ENCODE data around the gene NKX1-1.

NKX1-1 gene

DNA sequence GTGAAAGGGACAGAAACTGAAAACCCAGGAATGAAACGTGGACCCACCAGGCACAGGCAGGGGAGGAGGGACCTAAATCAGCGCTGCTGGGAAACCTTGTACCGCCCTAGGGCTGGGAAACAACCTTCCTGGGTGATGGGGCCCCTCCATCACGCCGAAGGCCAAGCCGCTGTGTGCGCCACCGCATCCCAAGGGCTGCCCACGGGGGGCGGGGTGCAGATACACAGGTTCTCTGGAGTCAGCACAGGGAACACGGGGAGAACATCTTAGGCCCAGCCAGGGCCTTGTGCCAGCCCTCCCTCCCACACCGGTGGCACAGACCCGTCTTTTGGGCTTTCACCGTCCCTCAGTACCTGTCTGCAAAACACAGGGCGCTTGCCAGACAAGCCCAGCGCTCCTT lies 46.3 kb downstream of the NKX1-1 start:
- TF ChIP-seq, protein P1, sequence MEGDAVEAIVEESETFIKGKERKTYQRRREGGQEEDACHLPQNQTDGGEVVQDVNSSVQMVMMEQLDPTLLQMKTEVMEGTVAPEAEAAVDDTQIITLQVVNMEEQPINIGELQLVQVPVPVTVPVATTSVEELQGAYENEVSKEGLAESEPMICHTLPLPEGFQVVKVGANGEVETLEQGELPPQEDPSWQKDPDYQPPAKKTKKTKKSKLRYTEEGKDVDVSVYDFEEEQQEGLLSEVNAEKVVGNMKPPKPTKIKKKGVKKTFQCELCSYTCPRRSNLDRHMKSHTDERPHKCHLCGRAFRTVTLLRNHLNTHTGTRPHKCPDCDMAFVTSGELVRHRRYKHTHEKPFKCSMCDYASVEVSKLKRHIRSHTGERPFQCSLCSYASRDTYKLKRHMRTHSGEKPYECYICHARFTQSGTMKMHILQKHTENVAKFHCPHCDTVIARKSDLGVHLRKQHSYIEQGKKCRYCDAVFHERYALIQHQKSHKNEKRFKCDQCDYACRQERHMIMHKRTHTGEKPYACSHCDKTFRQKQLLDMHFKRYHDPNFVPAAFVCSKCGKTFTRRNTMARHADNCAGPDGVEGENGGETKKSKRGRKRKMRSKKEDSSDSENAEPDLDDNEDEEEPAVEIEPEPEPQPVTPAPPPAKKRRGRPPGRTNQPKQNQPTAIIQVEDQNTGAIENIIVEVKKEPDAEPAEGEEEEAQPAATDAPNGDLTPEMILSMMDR (IDR thresholded peaks at IDR 0.05; ENCODE audit: low read depth, low read length, missing control alignments): no peak
- no peak overlapping the region for H3K4me3 ChIP-seq (ENCODE audit: low read depth, low read length)
- in situ Hi-C loops (cut with HindIII; ENCODE audit: low sequenced_read_pairs): no loop called here
- no peak for DNase-seq (ENCODE audit: low read depth)

DNA sequence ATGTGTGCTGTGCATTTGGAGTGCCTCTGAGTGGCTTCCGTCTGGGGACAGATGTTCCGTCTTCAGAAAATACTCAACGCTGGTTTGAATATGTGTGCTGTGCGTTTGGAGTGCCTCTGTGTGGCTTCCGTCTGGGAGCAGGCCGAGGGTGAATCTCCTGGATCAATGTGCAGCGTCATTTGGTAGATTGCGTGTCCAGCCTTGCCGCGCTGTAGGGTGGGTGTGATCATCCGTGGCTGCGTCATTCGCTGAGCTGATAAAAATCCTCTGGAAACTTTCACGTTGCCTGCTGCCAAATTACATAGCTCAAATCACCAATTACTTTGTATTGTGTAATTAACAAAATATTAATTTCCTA lies 47.1 kb downstream of the NKX1-1 start:
- DNase-seq (ENCODE audit: low read depth): no peak
- no peak overlapping the region for H3K4me3 ChIP-seq (ENCODE audit: low read depth, low read length)
- in situ Hi-C loops (cut with HindIII; ENCODE audit: low sequenced_read_pairs): no loop called here
- TF ChIP-seq, protein P1 (IDR thresholded peaks at IDR 0.05; ENCODE audit: low read depth, low read length, missing control alignments): no peak

DNA sequence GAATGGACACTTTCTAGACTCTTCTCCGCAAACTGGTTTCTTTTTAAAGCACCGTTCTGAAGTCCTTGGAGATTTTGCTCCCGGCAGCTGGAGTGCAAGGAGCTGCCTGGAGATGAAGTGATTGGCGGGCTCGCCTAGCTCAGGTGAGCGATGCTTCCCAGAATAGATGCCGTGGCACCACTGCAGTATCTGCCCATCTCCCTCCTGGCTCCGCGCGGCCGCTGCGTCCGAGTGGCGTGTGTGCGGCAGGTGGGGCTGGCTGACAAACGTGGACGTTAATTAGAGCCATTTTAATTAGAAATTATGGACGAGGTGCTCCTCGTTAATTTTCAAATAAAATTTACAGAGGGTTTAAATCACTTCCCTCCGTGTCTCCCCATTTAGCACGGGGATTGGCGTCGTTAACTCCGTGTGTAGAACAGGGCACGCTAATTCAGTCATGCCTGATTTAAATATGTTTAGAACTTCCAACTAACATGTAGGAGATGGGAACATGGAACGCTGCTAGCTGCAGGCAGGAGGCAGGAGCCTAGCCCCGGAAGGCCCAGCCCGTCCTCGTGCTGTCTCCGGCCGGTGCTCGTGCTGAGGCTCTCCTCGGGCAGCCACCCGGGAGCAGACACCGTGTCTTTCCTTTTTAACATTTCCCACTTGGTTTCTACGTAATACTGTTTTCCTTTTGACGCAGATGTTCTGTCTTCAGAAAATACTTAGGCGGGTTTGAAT lies 47.7 kb downstream of the NKX1-1 start:
- TF ChIP-seq, protein P1 (IDR thresholded peaks at IDR 0.05; ENCODE audit: low read depth, low read length, missing control alignments): no peak
- no peak overlapping the region for H3K4me3 ChIP-seq (ENCODE audit: low read depth, low read length)
- in situ Hi-C loops (cut with HindIII; ENCODE audit: low sequenced_read_pairs): no loop called here
- no peak for DNase-seq (ENCODE audit: low read depth)

DNA sequence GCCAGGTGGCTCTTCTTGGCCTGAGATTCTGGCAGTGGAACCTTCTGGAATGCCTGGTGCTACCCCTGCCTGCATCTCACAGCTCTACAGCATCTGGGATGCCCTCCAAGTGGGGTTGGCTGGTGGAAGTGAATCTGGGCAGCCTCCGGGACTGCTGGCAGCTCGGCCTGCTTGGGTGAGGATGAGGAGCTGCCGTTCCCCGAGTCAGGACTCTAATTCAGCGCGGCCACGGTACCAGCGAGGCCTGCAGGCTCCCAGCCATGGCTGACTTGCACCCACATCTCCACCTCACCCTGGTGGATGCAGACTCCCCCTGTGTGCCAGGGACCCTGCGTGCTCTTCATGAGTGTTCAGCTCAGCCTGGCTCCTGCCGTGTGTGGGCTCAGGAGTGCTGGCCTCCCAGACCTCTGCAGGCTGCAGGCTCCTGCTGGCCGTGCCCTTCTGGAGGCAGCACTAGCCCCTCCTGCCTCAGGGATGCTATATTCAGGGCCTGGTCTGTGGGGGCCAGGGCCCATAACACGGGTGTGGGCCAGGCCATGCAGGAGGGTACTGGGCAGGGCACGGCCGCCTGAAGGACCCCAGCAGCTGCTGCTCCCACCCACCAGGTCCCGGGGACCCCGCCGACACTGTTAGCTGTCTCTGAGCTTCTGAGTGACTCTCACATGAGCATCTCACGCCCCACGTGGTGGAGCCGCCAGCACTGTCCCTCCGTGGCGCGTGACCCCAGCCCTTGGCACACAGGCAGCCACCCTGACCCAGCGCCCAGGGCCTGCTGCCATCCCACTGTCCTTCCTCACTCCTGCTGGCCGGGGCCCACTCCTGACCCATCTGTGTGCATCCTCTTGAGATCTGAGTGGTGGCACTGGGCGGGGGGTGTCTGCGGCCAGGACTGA lies 48.6 kb downstream of the NKX1-1 start:
- no peak overlapping the region for H3K4me3 ChIP-seq (ENCODE audit: low read depth, low read length)
- TF ChIP-seq, protein P1 (IDR thresholded peaks at IDR 0.05; ENCODE audit: low read depth, low read length, missing control alignments): no peak
- DNase-seq (ENCODE audit: low read depth): no peak
- in situ Hi-C loops (cut with HindIII; ENCODE audit: low sequenced_read_pairs): no loop called here

DNA sequence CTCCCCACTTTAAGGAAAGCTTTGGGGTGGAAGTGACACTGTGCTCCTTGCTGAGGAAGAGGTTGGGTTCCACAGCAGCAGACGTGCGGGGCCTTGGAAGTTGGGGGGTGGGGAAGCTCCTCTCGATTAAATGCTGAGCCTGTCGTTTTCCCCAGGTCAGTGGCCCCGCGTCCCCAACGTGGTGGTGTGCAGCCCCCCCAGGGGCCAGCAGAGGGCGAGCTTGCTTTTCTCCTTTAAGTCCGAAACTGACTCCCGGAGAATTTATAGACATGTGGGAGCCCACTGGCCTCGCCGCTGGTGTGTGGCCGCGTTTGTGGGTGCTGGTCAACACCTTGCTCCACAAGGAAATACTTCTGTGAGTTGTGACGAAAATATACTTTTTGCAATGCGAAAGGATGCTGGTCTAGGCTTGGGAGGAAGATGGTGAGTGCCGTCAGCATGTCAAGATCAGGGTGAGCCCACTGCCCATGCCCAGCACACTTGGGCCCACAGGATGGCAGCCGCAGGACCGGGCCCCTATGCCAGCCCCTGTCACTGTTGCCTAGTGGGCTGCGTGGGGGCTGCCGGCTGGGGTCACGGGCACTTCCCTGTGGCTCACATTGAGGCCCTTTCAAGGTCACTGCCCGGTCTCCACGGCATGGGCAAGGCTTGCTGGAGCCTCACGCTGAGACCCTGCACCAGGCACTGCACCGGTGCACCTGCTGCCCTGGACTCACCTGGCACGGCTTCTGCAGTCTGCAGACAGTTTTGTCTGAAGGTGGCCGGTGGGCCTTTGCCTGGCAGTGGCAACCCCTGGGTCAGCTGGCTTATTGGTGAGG lies 49.9 kb downstream of the NKX1-1 start:
- TF ChIP-seq, protein P1 (IDR thresholded peaks at IDR 0.05; ENCODE audit: low read depth, low read length, missing control alignments): peak; percentile 95
- H3K4me3 ChIP-seq (ENCODE audit: low read depth, low read length): no peak overlapping the region
- in situ Hi-C loops (cut with HindIII; ENCODE audit: low sequenced_read_pairs): no loop called here
- peak; percentile 24 for DNase-seq (ENCODE audit: low read depth)

DNA sequence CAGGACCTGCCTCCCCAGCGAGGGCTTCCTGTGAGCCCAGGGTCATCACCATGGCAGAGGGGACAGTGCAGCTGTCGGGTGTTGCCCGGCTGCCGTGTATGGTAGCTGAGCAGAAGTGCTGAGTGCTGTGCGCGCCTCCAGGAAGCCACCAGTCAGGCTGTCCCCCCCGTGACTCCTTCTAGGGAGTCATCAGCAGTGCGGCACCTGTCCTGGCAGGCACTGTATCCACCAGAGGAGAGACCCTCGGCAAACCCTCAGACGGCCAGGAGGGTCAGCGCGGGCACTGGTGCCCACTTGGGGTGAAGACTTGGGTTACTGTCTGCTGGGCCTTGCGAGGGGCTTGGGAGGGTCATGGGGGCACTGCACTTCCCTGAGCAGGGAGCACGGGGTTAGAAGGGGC lies 50.9 kb downstream of the NKX1-1 start:
- H3K4me3 ChIP-seq (ENCODE audit: low read depth, low read length): no peak overlapping the region
- in situ Hi-C loops (cut with HindIII; ENCODE audit: low sequenced_read_pairs): no loop called here
- TF ChIP-seq, protein P1 (IDR thresholded peaks at IDR 0.05; ENCODE audit: low read depth, low read length, missing control alignments): no peak
- no peak for DNase-seq (ENCODE audit: low read depth)
